K562 (cell line): Measurements from ENCODE around the gene MYBPH. TPM values are rescaled to one million over a fixed set of nuclear protein-coding genes. Genes with fewer than 3 reads are reported as not detected.

Source experiments
- ATAC-seq: fragments of 200-7000 bp; cut with Tn5 transposase; 3 replicates; pipeline ENCODE4 v1.9.1; 2020; ENCODE audit warnings: moderate library complexity
- BruUV-seq: library from RNA; stranded (reverse); fragments of 400-500 nt; replicated peaks from 2 replicates; lab custom pipeline; 2021; lab: Mats Ljungman, UMichigan
- CTCF ChIA-PET: fragments of 300-600 bp; formaldehyde crosslinking; extraction: SDS; loops from one replicate; lab custom pipeline; 2021; ENCODE audit warnings: low intra/inter-chr PET ratio; lab: Yijun Ruan, JAX
- POLR2A ChIA-PET: fragments of 300-600, 350-650 bp; sonication (Branson Sonifier 250); formaldehyde crosslinking; extraction: SDS; loops from one replicate; lab custom pipeline; 2021; ENCODE audit warnings: antibody characterized with exemption, inconsistent platforms; lab: Yijun Ruan, JAX
- DNase-seq, 4 experiments: peaks; one replicate each; pipeline versions ENCODE4 v3.0.0 to v3.0.0-alpha.2; 2011 to 2018; ENCODE audit warnings: low spot score in 3 of 4, mixed read lengths in 3 of 4; ENCODE audit errors: extremely low read depth in 1 of 4
- FAIRE-seq: peaks from 2 replicates; lab custom pipeline; 2011; peaks lifted over from hg19 to GRCh38; lab: Jason Lieb, UNC
- H2AFZ ChIP-seq: 2 replicates; pipeline ENCODE4 v1.6.0; 2011; ENCODE audit warnings: low read depth, low read length, control low read depth, inconsistent platforms
- H3K27ac ChIP-seq: fragments of 200-600 bp; 3 replicates; pipeline ENCODE4 v1.8.0; 2011; ENCODE audit warnings: low read depth, mild to moderate bottlenecking, control low read depth, inconsistent platforms, low read length, moderate library complexity, mixed read lengths; ENCODE audit errors: extremely low read depth
- H3K27me3 ChIP-seq, 2 experiments: fragments of 300-600 bp in 1 of 2; 2 replicates in 1 of 2; 3 replicates in 1 of 2; pipeline versions ENCODE4 v1.6.0 to v1.8.0; 2011; ENCODE audit warnings: inconsistent platforms in 2 of 2, low read length in 2 of 2, mild to moderate bottlenecking in 1 of 2, mixed read lengths in 1 of 2, moderate library complexity in 1 of 2; ENCODE audit not compliant: control insufficient read depth in 2 of 2, insufficient read depth in 2 of 2
- H3K36me3 ChIP-seq: fragments of 300-600 bp; 3 replicates; pipeline ENCODE4 v1.8.0; 2011; ENCODE audit warnings: mild to moderate bottlenecking, low read length, inconsistent platforms; ENCODE audit not compliant: control insufficient read depth, insufficient read depth
- H3K4me1 ChIP-seq, 2 experiments: fragments of 200-600 bp in 1 of 2; replicated peaks in 1 of 2; 2 replicates in 1 of 2; 3 replicates in 1 of 2; pipeline versions ENCODE4 v1.5.1 to v1.8.0; 2011; ENCODE audit warnings: inconsistent platforms in 2 of 2, low read length in 2 of 2, mild to moderate bottlenecking in 1 of 2, mixed read lengths in 1 of 2, moderate library complexity in 1 of 2; ENCODE audit not compliant: control insufficient read depth in 2 of 2, insufficient read depth in 2 of 2
- H3K4me2 ChIP-seq: 2 replicates; pipeline ENCODE4 v1.6.1; 2011; ENCODE audit warnings: low read length, control low read depth, inconsistent platforms, mixed read lengths; ENCODE audit not compliant: insufficient read depth
- H3K4me3 ChIP-seq: fragments of 200-600 bp; sonication (generic), shearing (Covaris generic); 2 replicates; pipeline ENCODE4 v1.5.1; 2016; ENCODE audit warnings: control low read depth, inconsistent platforms
- H3K79me2 ChIP-seq: fragments of 200-600 bp; 3 replicates; pipeline ENCODE4 v1.8.0; 2011; ENCODE audit warnings: low read length, inconsistent platforms; ENCODE audit not compliant: control insufficient read depth, insufficient read depth
- H3K9ac ChIP-seq, 2 experiments: 2 replicates each; pipeline versions ENCODE4 v1.6.0 to v1.6.1; 2011; ENCODE audit warnings: low read depth in 2 of 2, low read length in 2 of 2, control low read depth in 1 of 2, inconsistent platforms in 1 of 2, mild to moderate bottlenecking in 1 of 2, mixed read lengths in 1 of 2; ENCODE audit not compliant: insufficient read depth in 1 of 2
- H3K9me1 ChIP-seq: one replicate; pipeline ENCODE4 v1.6.0; 2011; ENCODE audit warnings: inconsistent platforms, mild to moderate bottlenecking, low read length, moderate library complexity; ENCODE audit not compliant: control insufficient read depth, insufficient read depth
- H3K9me3 ChIP-seq: replicated peaks from 2 replicates; pipeline ENCODE4 v1.5.1; 2011; ENCODE audit warnings: low read depth, low read length, inconsistent platforms; ENCODE audit not compliant: control insufficient read depth, insufficient read depth
- H4K20me1 ChIP-seq: replicated peaks from 2 replicates; pipeline ENCODE4 v1.6.1; 2011; ENCODE audit warnings: low read length, inconsistent platforms, mixed read lengths; ENCODE audit not compliant: control insufficient read depth, insufficient read depth
- CHD1 ChIP-seq: fragments of 200-600 bp; sonication (generic); IDR thresholded peaks from one replicate; pipeline ENCODE4 v1.6.1; 2012; ENCODE audit warnings: mild to moderate bottlenecking, moderate library complexity, low read length, inconsistent platforms
- HMGXB4 ChIP-seq: sonication (generic); formaldehyde crosslinking; IDR thresholded peaks from 2 replicates; pipeline ENCODE4 v1.8.1; 2023; ENCODE audit warnings: mild to moderate bottlenecking, missing genetic modification reagents
- MCM2 ChIP-seq: fragments of 450-650 bp; IDR thresholded peaks from 2 replicates; pipeline ENCODE4 v1.6.1; 2017; ENCODE audit warnings: low read depth, mild to moderate bottlenecking
- POLR2AphosphoS2 ChIP-seq: IDR thresholded peaks from 2 replicates; pipeline ENCODE4 v1.6.1; 2012; ENCODE audit warnings: low read length, improper control_type of control experiment
- RFX1 ChIP-seq: fragments of 450-650 bp; IDR thresholded peaks from 2 replicates; pipeline ENCODE4 v1.6.1; 2016; ENCODE audit warnings: mild to moderate bottlenecking, moderate library complexity
- SETDB1 ChIP-seq: IDR thresholded peaks from one replicate; pipeline ENCODE4 v1.6.1; 2012; ENCODE audit warnings: low read length, control low read depth, inconsistent platforms
- TCF3 ChIP-seq: sonication (generic); formaldehyde crosslinking; IDR thresholded peaks from 2 replicates; pipeline ENCODE4 v1.4.0; 2020; ENCODE audit warnings: mild to moderate bottlenecking, missing genetic modification reagents
- TRIM24 ChIP-seq, 2 experiments: fragments of 450-650 bp; IDR thresholded peaks; 2 replicates each; pipeline ENCODE4 v1.6.1; 2016
- WGBS: fragments of 100-300 bp; shearing (Covaris generic); methylation state at CpG from one replicate; pipeline ENCODE4 v1.1.6; 2016; ENCODE audit warnings: low coverage, mixed read lengths; ENCODE audit not compliant: insufficient coverage; ENCODE audit errors: missing lambda C conversion rate; 5-methylcytosine and 5-hydroxymethylcytosine counted together
- in situ Hi-C: fragments of 300-500 bp; cut with MboI; formaldehyde crosslinking; loops from 4 replicates; pipeline ENCODE4 v1.15.0; 2018; ENCODE audit warnings: inconsistent platforms, mixed read lengths
- intact Hi-C: fragments of 100-400 bp; cut with micrococcal nuclease; formaldehyde crosslinking; loops from 2 replicates; pipeline ENCODE4 v1.14.2; 2022
- polyA plus RNA-seq, 8 experiments: library from polyadenylated mRNA; depleted of rRNA in 4 of 8; stranded (reverse) in 5 of 8; unstranded in 3 of 8; fragments of >200 nt; fragmentation: Nextera tagmentation in 2 of 8; fragmentation: Illumina TruSeq in 1 of 8; extraction: Ambion mirVana in 2 of 8; extraction: Trizol in 1 of 8; gene quantifications; 2 replicates each; pipeline versions ENCODE4 v1.2.1 to v1.2.3, GENCODE V29; 2011 to 2014; ENCODE audit warnings: inconsistent platforms in 1 of 8, missing spikeins in 1 of 8
- total RNA-seq, 7 experiments: library from RNA; depleted of rRNA in 6 of 7; stranded (reverse); fragments of >200 nt in 6 of 7; fragmentation: Illumina TruSeq in 2 of 7; extraction: Trizol in 2 of 7; gene quantifications; 2 replicates each; pipeline versions ENCODE4 v1.2.1 to v1.2.3, GENCODE V29; 2011 to 2021; ENCODE audit warnings: low replicate concordance in 1 of 7
- TF ChIP-seq, protein P1 (sequence below): sonication (generic); formaldehyde crosslinking; IDR thresholded peaks from 2 replicates; pipeline ENCODE4 v1.8.1; 2023; ENCODE audit warnings: missing genetic modification reagents, mild to moderate bottlenecking, borderline replicate concordance
- TF ChIP-seq, protein P2 (sequence below): sonication (generic); formaldehyde crosslinking; IDR thresholded peaks from 2 replicates; pipeline ENCODE4 v1.8.0; 2023; ENCODE audit warnings: mild to moderate bottlenecking, missing genetic modification reagents

MYBPH gene
- total and polyA plus RNA-seq, 9 of the 15 experiments (the other 6 are each of a cell fraction or from before 2014, with no cell fraction given): 0.13 TPM; not detected in 8

GRCh38 chr1:203122159-203122558 is 53.5 kb downstream of the MYBPH start:
- H3K9ac ChIP-seq: no peak overlapping the region; a peak in 1 of 4 replicates
- intact Hi-C loops (no loop called here), in situ Hi-C loops (no loop called here)
- no peaks in the 10 kb centered on the region for H3K79me2 ChIP-seq
- H3K27ac ChIP-seq: no peak overlapping the region
- ATAC-seq (no peak), FAIRE-seq (no peak), DNase-seq (no peak)
- peaks cover 11% of the 10 kb centered on the region for H4K20me1 ChIP-seq
- H3K4me3 ChIP-seq: no peak overlapping the region
- no peak overlapping the region for H2AFZ ChIP-seq
- H3K4me2 ChIP-seq: no peak overlapping the region
- TF ChIP-seq, protein P1, sequence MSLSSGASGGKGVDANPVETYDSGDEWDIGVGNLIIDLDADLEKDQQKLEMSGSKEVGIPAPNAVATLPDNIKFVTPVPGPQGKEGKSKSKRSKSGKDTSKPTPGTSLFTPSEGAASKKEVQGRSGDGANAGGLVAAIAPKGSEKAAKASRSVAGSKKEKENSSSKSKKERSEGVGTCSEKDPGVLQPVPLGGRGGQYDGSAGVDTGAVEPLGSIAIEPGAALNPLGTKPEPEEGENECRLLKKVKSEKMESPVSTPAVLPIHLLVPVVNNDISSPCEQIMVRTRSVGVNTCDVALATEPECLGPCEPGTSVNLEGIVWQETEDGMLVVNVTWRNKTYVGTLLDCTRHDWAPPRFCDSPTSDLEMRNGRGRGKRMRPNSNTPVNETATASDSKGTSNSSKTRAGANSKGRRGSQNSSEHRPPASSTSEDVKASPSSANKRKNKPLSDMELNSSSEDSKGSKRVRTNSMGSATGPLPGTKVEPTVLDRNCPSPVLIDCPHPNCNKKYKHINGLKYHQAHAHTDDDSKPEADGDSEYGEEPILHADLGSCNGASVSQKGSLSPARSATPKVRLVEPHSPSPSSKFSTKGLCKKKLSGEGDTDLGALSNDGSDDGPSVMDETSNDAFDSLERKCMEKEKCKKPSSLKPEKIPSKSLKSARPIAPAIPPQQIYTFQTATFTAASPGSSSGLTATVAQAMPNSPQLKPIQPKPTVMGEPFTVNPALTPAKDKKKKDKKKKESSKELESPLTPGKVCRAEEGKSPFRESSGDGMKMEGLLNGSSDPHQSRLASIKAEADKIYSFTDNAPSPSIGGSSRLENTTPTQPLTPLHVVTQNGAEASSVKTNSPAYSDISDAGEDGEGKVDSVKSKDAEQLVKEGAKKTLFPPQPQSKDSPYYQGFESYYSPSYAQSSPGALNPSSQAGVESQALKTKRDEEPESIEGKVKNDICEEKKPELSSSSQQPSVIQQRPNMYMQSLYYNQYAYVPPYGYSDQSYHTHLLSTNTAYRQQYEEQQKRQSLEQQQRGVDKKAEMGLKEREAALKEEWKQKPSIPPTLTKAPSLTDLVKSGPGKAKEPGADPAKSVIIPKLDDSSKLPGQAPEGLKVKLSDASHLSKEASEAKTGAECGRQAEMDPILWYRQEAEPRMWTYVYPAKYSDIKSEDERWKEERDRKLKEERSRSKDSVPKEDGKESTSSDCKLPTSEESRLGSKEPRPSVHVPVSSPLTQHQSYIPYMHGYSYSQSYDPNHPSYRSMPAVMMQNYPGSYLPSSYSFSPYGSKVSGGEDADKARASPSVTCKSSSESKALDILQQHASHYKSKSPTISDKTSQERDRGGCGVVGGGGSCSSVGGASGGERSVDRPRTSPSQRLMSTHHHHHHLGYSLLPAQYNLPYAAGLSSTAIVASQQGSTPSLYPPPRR (CRISPR knock-in tag): no peak
- TF ChIP-seq TCF3 (CRISPR knock-in tag): no peak
- no peak for TF ChIP-seq HMGXB4 (CRISPR knock-in tag)
- TF ChIP-seq RFX1: no peak
- TF ChIP-seq TRIM24 (IDR thresholded peaks at IDR 0.05): no peak
- no peak for TF ChIP-seq CHD1
- TF ChIP-seq POLR2AphosphoS2: no peak
- TF ChIP-seq, protein P2, sequence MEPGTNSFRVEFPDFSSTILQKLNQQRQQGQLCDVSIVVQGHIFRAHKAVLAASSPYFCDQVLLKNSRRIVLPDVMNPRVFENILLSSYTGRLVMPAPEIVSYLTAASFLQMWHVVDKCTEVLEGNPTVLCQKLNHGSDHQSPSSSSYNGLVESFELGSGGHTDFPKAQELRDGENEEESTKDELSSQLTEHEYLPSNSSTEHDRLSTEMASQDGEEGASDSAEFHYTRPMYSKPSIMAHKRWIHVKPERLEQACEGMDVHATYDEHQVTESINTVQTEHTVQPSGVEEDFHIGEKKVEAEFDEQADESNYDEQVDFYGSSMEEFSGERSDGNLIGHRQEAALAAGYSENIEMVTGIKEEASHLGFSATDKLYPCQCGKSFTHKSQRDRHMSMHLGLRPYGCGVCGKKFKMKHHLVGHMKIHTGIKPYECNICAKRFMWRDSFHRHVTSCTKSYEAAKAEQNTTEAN (CRISPR knock-in tag): no peak
- no peak for TF ChIP-seq MCM2
- no peak for TF ChIP-seq SETDB1
- 0% methylated on average over 2 of the region's 2 CpGs for WGBS
- CTCF ChIA-PET: no interaction called here
- no peaks in the 10 kb centered on the region for H3K9me3 ChIP-seq
- POLR2A ChIA-PET: no interaction called here
- no TSS peak for BruUV-seq
- peaks cover 0 to 5% of the 10 kb centered on the region in 2 experiments; a peak in 1 of 5 replicates for H3K4me1 ChIP-seq
- H3K36me3 ChIP-seq: no peaks in the 10 kb centered on the region
- peaks cover 3 to 63% of the 10 kb centered on the region in 2 experiments; a peak in 3 of 5 replicates for H3K27me3 ChIP-seq
- H3K9me1 ChIP-seq: no peaks in the 10 kb centered on the region
